Lower leg skin (tissue), 3 donors: ENCODE results near the gene EPHX1.

Experiments
- POLR2A ChIP-seq, 2 donors: fragments of 450-650 bp; IDR thresholded peaks; one replicate each; pipeline ENCODE4 v1.6.1; 2016 to 2017; ENCODE audit warnings: antibody characterized with exemption in 2 of 2, mild to moderate bottlenecking in 1 of 2, moderate library complexity in 1 of 2
- TF ChIP-seq, protein P1 (sequence below), 3 donors: fragments of 450-650 bp; IDR thresholded peaks; one replicate each; pipeline ENCODE4 v1.5.1; 2016; ENCODE audit warnings: antibody characterized with exemption in 3 of 3, mild to moderate bottlenecking in 3 of 3, moderate library complexity in 2 of 3

DNA sequence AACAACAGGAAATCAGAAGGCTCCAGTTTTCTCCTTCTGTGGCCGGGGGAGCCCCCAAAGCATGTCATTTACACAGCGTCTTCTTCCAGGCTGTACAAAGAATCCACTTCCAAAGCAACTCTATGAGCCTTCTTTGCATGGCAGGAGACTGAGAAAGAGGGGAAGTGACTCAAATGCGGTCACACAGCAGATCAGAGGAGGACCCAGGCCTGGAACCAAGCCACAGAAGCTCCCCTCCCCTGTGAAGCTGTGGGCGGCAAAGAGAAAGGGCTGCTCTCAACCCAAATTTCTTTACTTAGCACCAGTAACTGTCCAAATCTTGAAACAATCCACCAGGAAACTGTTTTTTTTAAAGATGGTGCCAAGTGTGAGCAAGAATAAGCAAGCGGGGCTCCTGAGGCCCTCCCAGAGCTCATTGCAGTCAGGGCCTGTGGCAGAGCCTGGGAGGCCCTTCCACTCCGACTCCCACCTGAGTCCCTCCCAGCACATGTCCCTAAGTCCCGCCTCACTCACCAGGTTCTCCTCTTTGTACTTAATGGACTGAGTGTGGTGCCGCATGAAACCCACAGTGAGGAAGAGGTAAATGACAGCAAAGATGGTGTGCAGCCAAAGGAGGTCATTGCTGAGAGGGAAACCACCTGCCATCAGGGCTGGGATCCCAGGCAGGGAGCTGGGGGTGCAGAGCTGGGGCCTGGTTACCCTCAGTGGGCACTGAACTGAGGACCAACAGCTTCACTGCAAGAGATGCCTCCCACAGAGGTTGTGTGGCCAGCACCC lies 56.3 kb downstream of the EPHX1 start:
- TF ChIP-seq, protein P1, sequence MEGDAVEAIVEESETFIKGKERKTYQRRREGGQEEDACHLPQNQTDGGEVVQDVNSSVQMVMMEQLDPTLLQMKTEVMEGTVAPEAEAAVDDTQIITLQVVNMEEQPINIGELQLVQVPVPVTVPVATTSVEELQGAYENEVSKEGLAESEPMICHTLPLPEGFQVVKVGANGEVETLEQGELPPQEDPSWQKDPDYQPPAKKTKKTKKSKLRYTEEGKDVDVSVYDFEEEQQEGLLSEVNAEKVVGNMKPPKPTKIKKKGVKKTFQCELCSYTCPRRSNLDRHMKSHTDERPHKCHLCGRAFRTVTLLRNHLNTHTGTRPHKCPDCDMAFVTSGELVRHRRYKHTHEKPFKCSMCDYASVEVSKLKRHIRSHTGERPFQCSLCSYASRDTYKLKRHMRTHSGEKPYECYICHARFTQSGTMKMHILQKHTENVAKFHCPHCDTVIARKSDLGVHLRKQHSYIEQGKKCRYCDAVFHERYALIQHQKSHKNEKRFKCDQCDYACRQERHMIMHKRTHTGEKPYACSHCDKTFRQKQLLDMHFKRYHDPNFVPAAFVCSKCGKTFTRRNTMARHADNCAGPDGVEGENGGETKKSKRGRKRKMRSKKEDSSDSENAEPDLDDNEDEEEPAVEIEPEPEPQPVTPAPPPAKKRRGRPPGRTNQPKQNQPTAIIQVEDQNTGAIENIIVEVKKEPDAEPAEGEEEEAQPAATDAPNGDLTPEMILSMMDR (IDR thresholded peaks at IDR 0.05) = no peak
- TF ChIP-seq POLR2A (IDR thresholded peaks at IDR 0.05) = no peak
